ENCODE results near the gene CDH23. TPM values are rescaled to one million over a fixed set of nuclear protein-coding genes. Genes with fewer than 3 reads are reported as not detected.

Gene CDH23
- total RNA-seq, 1 donor from 2014 or later, result 0.29 TPM

- ChIA-PET POLR2A (no interaction called here), CTCF (no interaction called here)
- TF ChIP-seq CTCF (IDR thresholded peaks at IDR 0.05), result no peak
- intact Hi-C loops (cut with micrococcal nuclease), result no loop called here
- Mint-ChIP-seq H3K4me3 (no peak overlapping the region), H3K36me3 (ENCODE audit: low read depth) (no peaks in the 10 kb centered on the region), H3K27ac (no peak overlapping the region), H3K4me1 (no peaks in the 10 kb centered on the region), H3K9me3 (no peaks in the 10 kb centered on the region), H3K27me3 (no peaks in the 10 kb centered on the region)
- DNase-seq (no peak), ATAC-seq (ENCODE audit: low read depth) (no peak)
These were observed 135.0 kb downstream of the CDH23 start for GRCh38 chr10:71531485-71532446.

- ATAC-seq (ENCODE audit: low read depth) (no peak), DNase-seq (no peak)
- CTCF ChIA-PET, result no interaction called here
- TF ChIP-seq CTCF (IDR thresholded peaks at IDR 0.05), result no peak
- Mint-ChIP-seq H3K4me3 (no peak overlapping the region), H3K36me3 (ENCODE audit: low read depth) (no peaks in the 10 kb centered on the region), H3K9me3 (no peaks in the 10 kb centered on the region), H3K4me1 (no peaks in the 10 kb centered on the region), H3K27ac (no peak overlapping the region), H3K27me3 (no peaks in the 10 kb centered on the region)
- intact Hi-C loops (cut with micrococcal nuclease), result no loop called here
- POLR2A ChIA-PET, result no interaction called here
These were observed 136.2 kb downstream of the CDH23 start for GRCh38 chr10:71532878-71533277.

GRCh38 chr10:71533936-71534335 is 137.2 kb downstream of the CDH23 start:
- H3K4me3 Mint-ChIP-seq, result no peak overlapping the region
- H3K9me3 Mint-ChIP-seq, result no peaks in the 10 kb centered on the region
- no peak for ATAC-seq (ENCODE audit: low read depth)
- ChIA-PET POLR2A (no interaction called here), CTCF (no interaction called here)
- no peaks in the 10 kb centered on the region for H3K4me1 Mint-ChIP-seq
- no peak overlapping the region for H3K27ac Mint-ChIP-seq
- H3K27me3 Mint-ChIP-seq, result no peaks in the 10 kb centered on the region
- intact Hi-C loops (cut with micrococcal nuclease), result no loop called here
- no peak for TF ChIP-seq CTCF (IDR thresholded peaks at IDR 0.05)
- no peak for DNase-seq
- no peaks in the 10 kb centered on the region for H3K36me3 Mint-ChIP-seq (ENCODE audit: low read depth)

GRCh38 chr10:71534568-71535194 is 138.0 kb downstream of the CDH23 start:
- Mint-ChIP-seq H3K4me3 (no peak overlapping the region), H3K4me1 (no peaks in the 10 kb centered on the region), H3K27me3 (no peaks in the 10 kb centered on the region), H3K9me3 (no peaks in the 10 kb centered on the region), H3K27ac (no peak overlapping the region), H3K36me3 (ENCODE audit: low read depth) (no peaks in the 10 kb centered on the region)
- ChIA-PET POLR2A (no interaction called here), CTCF (no interaction called here)
- DNase-seq (no peak), ATAC-seq (ENCODE audit: low read depth) (no peak)
- no peak for TF ChIP-seq CTCF (IDR thresholded peaks at IDR 0.05)
- intact Hi-C loops (cut with micrococcal nuclease), result no loop called here

GRCh38 chr10:71536332-71536731 is 139.6 kb downstream of the CDH23 start:
- ATAC-seq (ENCODE audit: low read depth) (no peak), DNase-seq (no peak)
- no peak overlapping the region for H3K4me3 Mint-ChIP-seq
- no peaks in the 10 kb centered on the region for H3K36me3 Mint-ChIP-seq (ENCODE audit: low read depth)
- intact Hi-C loops (cut with micrococcal nuclease), result no loop called here
- H3K27me3 Mint-ChIP-seq, result no peaks in the 10 kb centered on the region
- H3K4me1 Mint-ChIP-seq, result no peaks in the 10 kb centered on the region
- H3K27ac Mint-ChIP-seq, result no peak overlapping the region
- ChIA-PET POLR2A (no interaction called here), CTCF (no interaction called here)
- TF ChIP-seq CTCF (IDR thresholded peaks at IDR 0.05), result no peak
- H3K9me3 Mint-ChIP-seq, result no peaks in the 10 kb centered on the region

Measured in activated B cell treated with CpG ODN at 0.5 μM for 24 hours (primary cell).